22Rv1 (cell line): ENCODE measurements around the gene TRAF4.
"Not testable (repeated sequence)": the region's sequence is repeated elsewhere in the genome, so short reads cannot be mapped to it uniquely, and the experiment has no call there.

ENCODE experiments used
- CTCF ChIP-seq: fragments of 450-650 bp; IDR thresholded peaks from 2 replicates; pipeline ENCODE4 v1.5.1; 2017; ENCODE audit warnings: mild to moderate bottlenecking
- ZFX ChIP-seq: fragments of 450-650 bp; IDR thresholded peaks from 2 replicates; pipeline ENCODE4 v1.6.1; 2017; ENCODE audit warnings: antibody characterized with exemption, borderline replicate concordance

GRCh38 chr17:28779601-28780000 lies 35.8 kb downstream of the TRAF4 start:
- not testable (repeated sequence) for TF ChIP-seq CTCF, ZFX
